Breast epithelium (tissue), 4 donors: ENCODE results near the gene STX16. TPM values are rescaled to one million over a fixed set of nuclear protein-coding genes. Genes with fewer than 3 reads are reported as not detected.

ENCODE experiments used
- DNase-seq, 2 donors: peaks; one replicate each; pipeline ENCODE4 v3.0.0-alpha.2; 2019; ENCODE audit warnings: low spot score in 2 of 2
- H3K27ac ChIP-seq, 2 donors: fragments of 200-600 bp; sonication (generic) in 1 of 2; one replicate each; pipeline ENCODE4 v1.5.1; 2016 to 2019; ENCODE audit warnings: mild to moderate bottlenecking in 1 of 2
- H3K27me3 ChIP-seq, 2 donors: fragments of 200-600 bp; sonication (generic) in 1 of 2; one replicate each; pipeline versions ENCODE4 v1.5.1 to v1.6.0; 2017 to 2019; ENCODE audit warnings: control low read depth in 1 of 2, mild to moderate bottlenecking in 1 of 2
- H3K36me3 ChIP-seq: fragments of 200-600 bp; one replicate; pipeline ENCODE4 v1.5.1; 2019
- H3K4me1 ChIP-seq, 2 donors: fragments of 200-600 bp; sonication (generic); one replicate each; pipeline ENCODE4 v1.5.1; 2016 to 2019; ENCODE audit warnings: control low read depth in 1 of 2
- H3K4me3 ChIP-seq, 3 donors: fragments of 200-600 bp; sonication (generic); 1 replicate in 2 of 3; 2 replicates in 1 of 3; pipeline ENCODE4 v1.5.1; 2016 to 2019; ENCODE audit warnings: mild to moderate bottlenecking in 3 of 3, moderate library complexity in 2 of 3
- H3K9me3 ChIP-seq, 2 donors: fragments of 200-600 bp; sonication (generic) in 1 of 2; one replicate each; pipeline ENCODE4 v1.5.1; 2016 to 2019; ENCODE audit warnings: control low read depth in 1 of 2
- CTCF ChIP-seq, 3 donors: fragments of 450-650 bp; IDR thresholded peaks; one replicate each; pipeline ENCODE4 v1.5.1; 2016 to 2017; ENCODE audit warnings: antibody characterized with exemption in 3 of 3, mild to moderate bottlenecking in 3 of 3, moderate library complexity in 3 of 3
- POLR2A ChIP-seq: fragments of 450-650 bp; IDR thresholded peaks from one replicate; pipeline ENCODE4 v1.6.1; 2016; ENCODE audit warnings: antibody characterized with exemption, mild to moderate bottlenecking, moderate library complexity
- POLR2AphosphoS5 ChIP-seq, 3 donors: sonication (generic); formaldehyde crosslinking; IDR thresholded peaks; one replicate each; pipeline ENCODE4 v1.6.1; 2017; ENCODE audit warnings: antibody characterized with exemption in 3 of 3
- intact Hi-C: fragments of 100-400 bp; cut with DNase I; formaldehyde crosslinking; loops from one replicate; pipeline ENCODE4 v1.15.1; 2023; ENCODE audit warnings: low total_unique reads
- total RNA-seq, 3 donors: library from RNA; depleted of rRNA; stranded (reverse); fragments of >200 nt; gene quantifications; one replicate each; pipeline ENCODE4 v1.1.0, GENCODE V29; 2016

The STX16 gene
- total RNA-seq, 3 donors from 2014 or later = 54.4 to 76.5 (median 74.4) TPM

GRCh38 chr20:58698741-58699622, 47.9 kb downstream of the STX16 start:
- DNase-seq = peak in 1 of 2 donors; percentile 19
- intact Hi-C loops = no loop called here
- Histone ChIP-seq H3K27me3 (no peaks in the 10 kb centered on the region), H3K27ac (no peak overlapping the region), H3K36me3 (peaks cover 6% of the 10 kb centered on the region), H3K9me3 (no peaks in the 10 kb centered on the region), H3K4me1 (peaks cover 0 to 7% of the 10 kb centered on the region in 2 donors), H3K4me3 (no peak overlapping the region)
- TF ChIP-seq POLR2A = no peak
- no peak for TF ChIP-seq CTCF (IDR thresholded peaks at IDR 0.05)
- no peak for TF ChIP-seq POLR2AphosphoS5 (IDR thresholded peaks at IDR 0.05)

DNA sequence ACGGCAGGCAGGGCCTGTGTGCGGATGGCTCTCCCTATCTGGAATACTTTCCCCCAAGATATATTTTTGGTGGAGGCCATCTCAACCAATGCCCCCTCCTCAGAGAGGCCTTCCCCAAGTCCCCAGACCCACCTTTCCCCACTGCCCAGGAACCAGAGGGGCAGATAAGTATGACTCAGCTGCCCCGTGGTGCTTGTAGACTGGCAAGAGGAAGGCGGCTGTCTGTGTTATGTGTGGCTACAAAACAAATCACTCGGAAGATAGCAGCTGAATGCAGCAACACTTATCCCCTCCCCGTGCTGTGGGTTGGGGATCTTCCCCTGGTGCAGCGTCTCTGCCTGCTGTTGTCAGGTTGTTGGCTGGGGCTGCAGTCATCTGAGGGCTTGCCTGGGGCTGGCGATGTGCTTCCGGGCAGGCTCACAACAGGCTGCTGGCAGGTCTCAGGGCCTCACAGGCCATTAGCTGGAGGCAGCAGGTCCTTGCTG, 48.6 kb downstream of the STX16 start:
- H3K4me1 ChIP-seq = peaks cover 0 to under 1% of the 10 kb centered on the region in 2 donors
- peak in 1 of 2 donors; percentile 30 for DNase-seq
- H3K36me3 ChIP-seq = peaks cover 6% of the 10 kb centered on the region
- intact Hi-C loops = no loop called here
- H3K27ac ChIP-seq = no peak overlapping the region
- no peak for TF ChIP-seq POLR2AphosphoS5 (IDR thresholded peaks at IDR 0.05)
- TF ChIP-seq CTCF (IDR thresholded peaks at IDR 0.05) = no peak
- no peak for TF ChIP-seq POLR2A
- no peak overlapping the region for H3K4me3 ChIP-seq
- H3K27me3 ChIP-seq = no peaks in the 10 kb centered on the region
- H3K9me3 ChIP-seq = no peaks in the 10 kb centered on the region

DNA sequence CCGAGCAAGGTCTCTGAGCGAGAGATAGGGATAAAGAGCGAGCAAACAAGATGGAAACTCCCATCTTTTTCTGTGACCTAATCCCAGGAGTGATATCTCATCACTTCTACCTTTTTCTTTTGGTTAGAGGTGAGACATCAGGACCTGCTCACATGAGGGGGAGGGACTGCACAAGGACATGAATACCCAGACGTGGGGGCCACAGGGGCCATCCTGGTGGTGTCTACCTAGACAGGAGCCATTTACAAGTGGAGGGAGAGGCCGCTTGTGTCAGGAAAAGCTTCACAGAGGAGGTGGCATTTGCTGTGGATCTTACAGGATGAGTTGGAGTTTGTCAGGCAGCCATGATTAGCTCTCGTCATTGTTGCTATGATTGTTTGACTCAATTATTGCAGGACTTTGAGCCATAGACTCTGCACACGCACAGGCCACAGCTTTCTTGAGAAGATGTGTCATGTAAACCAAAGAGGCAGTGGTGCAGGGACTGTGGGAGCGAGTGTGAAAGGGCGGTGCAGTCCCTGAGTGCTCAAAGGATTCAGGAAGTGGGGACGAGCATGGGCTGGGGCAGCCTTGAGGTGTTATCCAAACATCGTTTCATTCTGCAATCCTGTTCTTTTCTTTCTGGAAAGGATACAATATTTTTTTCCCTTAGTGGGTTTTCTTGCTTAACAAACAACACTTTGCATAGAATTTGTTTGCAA, 49.2 kb downstream of the STX16 start:
- TF ChIP-seq POLR2AphosphoS5 (IDR thresholded peaks at IDR 0.05) (no peak), CTCF (IDR thresholded peaks at IDR 0.05) (no peak), POLR2A (no peak)
- DNase-seq = no peak
- no peak overlapping the region for H3K27ac ChIP-seq
- no peaks in the 10 kb centered on the region for H3K27me3 ChIP-seq
- no peak overlapping the region for H3K4me3 ChIP-seq
- H3K9me3 ChIP-seq = no peaks in the 10 kb centered on the region
- H3K36me3 ChIP-seq = peaks cover 6% of the 10 kb centered on the region
- H3K4me1 ChIP-seq = no peaks in the 10 kb centered on the region
- intact Hi-C loops = no loop called here

- no peak for DNase-seq
- Histone ChIP-seq H3K27me3 (no peaks in the 10 kb centered on the region), H3K27ac (no peak overlapping the region), H3K36me3 (peaks cover 6% of the 10 kb centered on the region), H3K4me3 (no peak overlapping the region), H3K9me3 (no peaks in the 10 kb centered on the region), H3K4me1 (no peaks in the 10 kb centered on the region)
- intact Hi-C loops = no loop called here
- TF ChIP-seq CTCF (IDR thresholded peaks at IDR 0.05) (no peak), POLR2AphosphoS5 (IDR thresholded peaks at IDR 0.05) (no peak), POLR2A (no peak)
Observed at GRCh38 chr20:58700823-58701222, 49.7 kb downstream of the STX16 start.
